Hepatocyte (in vitro differentiated cells): ENCODE measurements around the gene MRTFB. TPM values are rescaled to one million over a fixed set of nuclear protein-coding genes. Genes with fewer than 3 reads are reported as not detected.

Source experiments
- DNase-seq: peaks from one replicate; pipeline ENCODE4 v3.0.0-alpha.2; 2016; ENCODE audit warnings: low spot score
- H2AFZ ChIP-seq: fragments of 200-600 bp; sonication (generic); 2 replicates; pipeline ENCODE4 v1.6.0; 2016; ENCODE audit warnings: antibody characterized with exemption, mild to moderate bottlenecking
- H3K27ac ChIP-seq: fragments of 200-600 bp; sonication (generic); 2 replicates; pipeline ENCODE4 v1.5.1; 2016; ENCODE audit warnings: mild to moderate bottlenecking
- H3K27me3 ChIP-seq: fragments of 200-600 bp; sonication (generic); 2 replicates; pipeline ENCODE4 v1.6.1; 2016
- H3K36me3 ChIP-seq: fragments of 200-600 bp; sonication (generic); replicated peaks from 2 replicates; pipeline ENCODE4 v1.5.1; 2016; ENCODE audit warnings: low read depth; ENCODE audit not compliant: insufficient read depth
- H3K4me1 ChIP-seq: fragments of 200-600 bp; sonication (generic); 2 replicates; pipeline ENCODE4 v1.5.1; 2016; ENCODE audit warnings: mild to moderate bottlenecking, moderate library complexity; ENCODE audit not compliant: insufficient read depth
- H3K4me2 ChIP-seq: fragments of 200-600 bp; sonication (generic); 2 replicates; pipeline ENCODE4 v1.6.0; 2016
- H3K4me3 ChIP-seq: fragments of 200-600 bp; sonication (generic); 2 replicates; pipeline ENCODE4 v1.5.1; 2016; ENCODE audit warnings: mild to moderate bottlenecking
- H3K79me2 ChIP-seq: fragments of 200-600 bp; sonication (generic); 2 replicates; pipeline ENCODE4 v1.6.0; 2017; ENCODE audit warnings: mild to moderate bottlenecking
- H3K9me2 ChIP-seq: fragments of 200-600 bp; sonication (generic); replicated peaks from 2 replicates; pipeline ENCODE4 v1.6.0; 2017; ENCODE audit warnings: mild to moderate bottlenecking; ENCODE audit not compliant: insufficient read depth
- H3K9me3 ChIP-seq: fragments of 200-600 bp; sonication (generic); 2 replicates; pipeline ENCODE4 v1.5.1; 2016; ENCODE audit warnings: low read depth, mild to moderate bottlenecking
- H4K20me1 ChIP-seq: fragments of 200-600 bp; sonication (generic); 2 replicates; pipeline ENCODE4 v1.6.0; 2016; ENCODE audit warnings: mild to moderate bottlenecking; ENCODE audit not compliant: insufficient read depth, poor library complexity, severe bottlenecking
- CTCF ChIP-seq: fragments of 200-600 bp; sonication (generic); IDR thresholded peaks from 2 replicates; pipeline ENCODE4 v1.5.1; 2016; ENCODE audit warnings: antibody characterized with exemption, mild to moderate bottlenecking; ENCODE audit not compliant: poor library complexity
- EZH2 ChIP-seq: fragments of 200-600 bp; sonication (generic); IDR thresholded peaks from 2 replicates; pipeline ENCODE4 v1.6.1; 2016; ENCODE audit warnings: antibody characterized with exemption, mild to moderate bottlenecking, borderline replicate concordance
- EZH2phosphoT487 ChIP-seq: fragments of 200-600 bp; sonication (generic); IDR thresholded peaks from one replicate; pipeline ENCODE4 v1.6.1; 2018; ENCODE audit warnings: antibody characterized with exemption, mild to moderate bottlenecking, low read depth, moderate library complexity; ENCODE audit not compliant: unreplicated experiment, severe bottlenecking
- WGBS: methylation state at CpG from one replicate; pipeline ENCODE4 v1.1.6; 2016; ENCODE audit warnings: low lambda C conversion rate; ENCODE audit errors: missing lambda C conversion rate; 5-methylcytosine and 5-hydroxymethylcytosine counted together
- polyA plus RNA-seq: library from polyadenylated mRNA; unstranded; fragments of >200 nt; fragmentation: Nextera tagmentation; extraction: Ambion mirVana; gene quantifications from 2 replicates; pipeline ENCODE4 v1.2.1, GENCODE V29; 2016
- total RNA-seq: library from RNA; depleted of rRNA; stranded (reverse); fragments of >200 nt; gene quantifications from 2 replicates; pipeline ENCODE4 v1.2.3, GENCODE V29; 2014

MRTFB gene
- total and polyA plus RNA-seq, 2 experiments from 2014 or later, result 10.9 to 27.9 TPM

GRCh38 chr16:14125000-14125681, 54.0 kb downstream of the MRTFB start:
- no peaks in the 10 kb centered on the region for H3K9me2 ChIP-seq
- peaks cover 83% of the 10 kb centered on the region for H3K79me2 ChIP-seq
- H3K4me1 ChIP-seq, result no peaks in the 10 kb centered on the region
- no peak overlapping the region for H3K4me3 ChIP-seq
- H3K4me2 ChIP-seq, result no peak overlapping the region
- peaks cover 4% of the 10 kb centered on the region for H4K20me1 ChIP-seq
- H3K27ac ChIP-seq, result no peak overlapping the region
- no peak for DNase-seq
- no peaks in the 10 kb centered on the region for H3K36me3 ChIP-seq
- no peaks in the 10 kb centered on the region for H3K27me3 ChIP-seq
- no peaks in the 10 kb centered on the region for H3K9me3 ChIP-seq
- WGBS, result 92% methylated on average over 5 of the region's 5 CpGs
- no peak for TF ChIP-seq EZH2
- no peak overlapping the region for H2AFZ ChIP-seq

GRCh38 chr16:14125708-14126107, 54.6 kb downstream of the MRTFB start:
- DNase-seq, result no peak
- H3K79me2 ChIP-seq, result peaks cover 86% of the 10 kb centered on the region

GRCh38 chr16:14128097-14128496, 57.0 kb downstream of the MRTFB start:
- DNase-seq, result no peak
- 93% methylated on average over 5 of the region's 5 CpGs for WGBS
- no peak overlapping the region for H3K4me3 ChIP-seq
- no peaks in the 10 kb centered on the region for H3K36me3 ChIP-seq
- H3K4me1 ChIP-seq, result peaks cover 8% of the 10 kb centered on the region
- H3K9me3 ChIP-seq, result no peaks in the 10 kb centered on the region
- H3K9me2 ChIP-seq, result no peaks in the 10 kb centered on the region
- peaks cover 73% of the 10 kb centered on the region for H3K79me2 ChIP-seq
- H3K4me2 ChIP-seq, result no peak overlapping the region
- no peaks in the 10 kb centered on the region for H3K27me3 ChIP-seq
- no peaks in the 10 kb centered on the region for H4K20me1 ChIP-seq
- TF ChIP-seq CTCF (no peak), EZH2 (no peak), EZH2phosphoT487 (no peak)
- no peak overlapping the region for H3K27ac ChIP-seq
- no peak overlapping the region for H2AFZ ChIP-seq

More at GRCh38 chr16:14125708-14126107, 54.6 kb downstream of the MRTFB start:
- peaks cover 4% of the 10 kb centered on the region for H4K20me1 ChIP-seq
- TF ChIP-seq EZH2phosphoT487 (no peak), EZH2 (no peak), CTCF (no peak)
- H3K4me1 ChIP-seq, result no peaks in the 10 kb centered on the region
- no peak overlapping the region for H3K27ac ChIP-seq
- WGBS, result 76% methylated on average over 3 of the region's 3 CpGs
- no peak overlapping the region for H3K4me2 ChIP-seq
- no peaks in the 10 kb centered on the region for H3K27me3 ChIP-seq
- no peak overlapping the region for H3K4me3 ChIP-seq
- no peaks in the 10 kb centered on the region for H3K9me2 ChIP-seq
- no peak overlapping the region for H2AFZ ChIP-seq
- H3K9me3 ChIP-seq, result no peaks in the 10 kb centered on the region
- no peaks in the 10 kb centered on the region for H3K36me3 ChIP-seq

- over 99% methylated on average over 5 of the region's 5 CpGs for whole genome bisulfite sequencing
- Histone ChIP-seq H3K4me3 (no peak overlapping the region), H3K27me3 (no peaks in the 10 kb centered on the region), H2AFZ (no peak overlapping the region), H3K9me3 (no peaks in the 10 kb centered on the region), H3K27ac (no peak overlapping the region), H3K79me2 (peaks cover 67% of the 10 kb centered on the region), H3K9me2 (no peaks in the 10 kb centered on the region), H4K20me1 (no peaks in the 10 kb centered on the region), H3K4me2 (no peak overlapping the region), H3K4me1 (peaks cover 8% of the 10 kb centered on the region), H3K36me3 (no peaks in the 10 kb centered on the region)
- TF ChIP-seq CTCF (no peak), EZH2 (no peak)
- DNase-seq, result no peak
These were observed 58.4 kb downstream of the MRTFB start for GRCh38 chr16:14129502-14129901.
